ENCODE measurements around the gene TBCD.
A peak's percentile ranks its signal among the peaks of the same experiment; 100 is the strongest.
"Not testable (repeated sequence)": the region's sequence is repeated elsewhere in the genome, so short reads cannot be mapped to it uniquely, and the experiment has no call there.

Gene TBCD

DNA sequence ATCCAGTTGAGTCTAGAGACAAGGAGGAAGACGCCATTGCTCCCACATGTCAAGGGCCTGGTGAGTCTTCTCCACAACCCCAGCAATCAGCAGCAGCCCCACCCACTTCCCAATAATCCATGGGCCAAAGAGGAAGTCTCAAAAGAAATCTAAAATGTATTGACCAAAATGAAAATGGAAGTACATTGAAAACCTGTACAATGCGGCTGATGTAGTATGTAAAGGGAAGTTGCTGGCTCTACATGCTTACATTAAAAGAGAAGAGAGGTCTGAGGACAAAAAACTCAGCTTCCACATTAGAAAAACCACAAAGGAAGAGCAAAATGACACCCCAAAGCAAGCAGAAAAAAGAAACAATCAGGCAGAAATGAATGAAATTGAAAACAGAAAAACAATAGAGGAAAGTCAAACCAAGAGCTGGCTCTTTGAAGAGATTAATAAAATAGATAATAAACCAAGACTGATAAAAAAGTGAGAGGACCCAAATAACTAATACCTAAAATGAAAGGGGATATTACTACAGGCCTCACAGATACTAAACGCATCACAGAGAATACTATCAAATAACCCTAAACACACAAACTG is 227.0 kb downstream of the TBCD start:
- Histone ChIP-seq H3K27me3 (ENCODE audit: control insufficient read depth, insufficient read depth, low read length) (no peaks in the 10 kb centered on the region), H3K27ac (ENCODE audit: low read depth, low read length) (no peak overlapping the region), H3K9ac (ENCODE audit: low read depth, low read length) (no peak overlapping the region), H3K4me1 (ENCODE audit: control insufficient read depth, insufficient read depth, low read length) (no peaks in the 10 kb centered on the region; the same call in none of the 2 replicates), H3K36me3 (ENCODE audit: control insufficient read depth, insufficient read depth, low read length) (no peaks in the 10 kb centered on the region), H3K4me3 (ENCODE audit: low read depth, low read length) (no peak overlapping the region), H3K9me3 (ENCODE audit: control insufficient read depth, insufficient read depth, low read length) (peaks cover 3% of the 10 kb centered on the region)

DNA sequence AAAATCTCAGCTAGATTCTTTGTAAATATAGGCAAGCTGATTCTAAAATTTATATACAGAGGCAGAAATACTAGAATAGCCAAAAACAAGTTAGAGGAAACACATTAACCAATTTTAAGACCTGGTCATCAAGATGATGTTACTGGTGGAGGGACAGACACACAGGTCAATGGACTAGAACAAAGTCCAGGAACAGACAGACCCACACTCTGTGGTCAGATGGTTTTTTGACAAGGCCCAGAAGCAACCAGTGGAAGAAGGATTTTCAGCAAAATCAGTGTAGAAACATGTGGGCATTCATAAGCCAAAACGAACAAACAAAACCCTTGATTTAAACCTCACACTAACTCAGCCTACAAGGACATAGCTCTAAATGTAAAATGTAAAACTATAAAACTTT is 227.9 kb downstream of the TBCD start:
- H3K27me3 ChIP-seq (ENCODE audit: control insufficient read depth, insufficient read depth, low read length), result no peaks in the 10 kb centered on the region
- H3K4me1 ChIP-seq (ENCODE audit: control insufficient read depth, insufficient read depth, low read length), result no peaks in the 10 kb centered on the region; the same call in none of the 2 replicates
- H3K36me3 ChIP-seq (ENCODE audit: control insufficient read depth, insufficient read depth, low read length), result no peaks in the 10 kb centered on the region
- no peak overlapping the region for H3K4me3 ChIP-seq (ENCODE audit: low read depth, low read length)
- no peak overlapping the region for H3K27ac ChIP-seq (ENCODE audit: low read depth, low read length)
- H3K9me3 ChIP-seq (ENCODE audit: control insufficient read depth, insufficient read depth, low read length), result peaks cover 8% of the 10 kb centered on the region
- H3K9ac ChIP-seq (ENCODE audit: low read depth, low read length), result no peak overlapping the region

- no peaks in the 10 kb centered on the region for H3K27me3 ChIP-seq (ENCODE audit: control insufficient read depth, insufficient read depth, low read length)
- H3K36me3 ChIP-seq (ENCODE audit: control insufficient read depth, insufficient read depth, low read length), result no peaks in the 10 kb centered on the region
- H3K4me3 ChIP-seq (ENCODE audit: low read depth, low read length), result no peak overlapping the region
- H3K27ac ChIP-seq (ENCODE audit: low read depth, low read length), result no peak overlapping the region
- no peak overlapping the region for H3K9ac ChIP-seq (ENCODE audit: low read depth, low read length)
- no peaks in the 10 kb centered on the region; the same call in none of the 2 replicates for H3K4me1 ChIP-seq (ENCODE audit: control insufficient read depth, insufficient read depth, low read length)
- peaks cover 8% of the 10 kb centered on the region for H3K9me3 ChIP-seq (ENCODE audit: control insufficient read depth, insufficient read depth, low read length)
These were observed 228.8 kb downstream of the TBCD start for GRCh38 chr17:82980632-82981031.

DNA sequence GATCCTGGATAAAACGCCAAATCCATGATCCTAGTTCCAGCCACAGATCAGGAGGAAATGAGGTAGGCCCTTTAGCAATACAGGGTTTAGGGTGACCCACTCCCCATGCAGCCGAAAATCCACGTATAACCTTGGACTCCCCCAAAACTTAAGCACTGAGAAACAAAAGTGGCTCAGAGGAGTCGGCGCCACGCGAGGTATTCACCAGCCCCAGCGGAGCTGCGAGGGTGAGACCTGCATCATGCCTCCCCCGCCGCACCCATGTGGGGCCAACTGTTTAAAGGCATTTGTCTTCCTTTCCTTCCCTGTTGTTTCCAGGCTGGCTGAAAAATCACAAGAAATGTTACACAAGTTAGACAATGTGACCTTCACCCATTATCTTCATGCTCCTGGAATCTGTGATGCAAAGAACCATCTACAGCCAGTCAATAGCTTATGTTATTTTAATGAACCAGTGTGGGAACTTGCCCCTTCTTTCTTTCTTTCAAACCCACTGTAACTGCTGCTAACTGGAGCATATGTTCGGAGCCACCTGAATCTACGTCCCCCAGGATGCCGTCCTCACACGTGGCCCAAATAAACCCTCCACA is 229.4 kb downstream of the TBCD start:
- Histone ChIP-seq H3K36me3 (ENCODE audit: control insufficient read depth, insufficient read depth, low read length) (no peaks in the 10 kb centered on the region), H3K27me3 (ENCODE audit: control insufficient read depth, insufficient read depth, low read length) (no peaks in the 10 kb centered on the region), H3K27ac (ENCODE audit: low read depth, low read length) (no peak overlapping the region)

DNA sequence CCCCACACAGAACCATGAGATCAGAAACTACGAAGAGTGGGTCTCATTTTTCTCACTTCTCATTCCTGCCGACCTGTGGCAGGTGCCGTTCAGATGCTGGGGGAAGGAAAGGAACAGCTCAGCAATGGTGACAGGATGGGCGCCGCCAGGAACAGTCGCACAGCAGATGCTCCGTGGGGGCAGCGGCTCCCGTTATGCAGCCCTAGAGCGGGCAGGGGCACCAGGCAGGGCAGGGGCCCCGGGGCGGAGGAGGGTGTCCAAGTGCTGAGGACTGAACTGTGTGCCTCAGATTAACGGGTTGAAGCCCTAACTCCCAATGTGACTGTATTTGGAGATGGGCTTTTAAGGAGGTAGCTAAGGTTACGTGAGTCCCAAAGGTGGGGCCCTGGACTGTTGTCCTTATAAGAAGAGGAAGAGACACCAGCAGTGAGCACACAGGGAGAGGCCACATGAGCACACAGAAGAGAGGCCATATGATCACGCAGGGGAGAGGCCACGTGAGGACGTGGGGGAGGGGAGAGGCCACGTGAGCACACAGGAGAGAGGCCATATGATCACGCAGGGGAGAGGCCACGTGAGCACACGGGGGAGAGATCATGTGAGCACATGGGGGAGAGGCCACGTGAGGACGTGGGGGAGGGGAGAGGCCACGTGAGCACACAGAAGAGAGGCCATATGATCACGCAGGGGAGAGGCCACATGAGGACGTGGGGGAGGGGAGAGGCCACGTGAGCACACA is 231.8 kb downstream of the TBCD start:
- Histone ChIP-seq H3K27ac (ENCODE audit: low read depth, low read length) (no peak overlapping the region), H3K36me3 (ENCODE audit: control insufficient read depth, insufficient read depth, low read length) (no peaks in the 10 kb centered on the region), H3K9me3 (ENCODE audit: control insufficient read depth, insufficient read depth, low read length) (peaks cover 8% of the 10 kb centered on the region), H3K4me1 (ENCODE audit: control insufficient read depth, insufficient read depth, low read length) (no peaks in the 10 kb centered on the region; the same call in none of the 2 replicates), H3K9ac (ENCODE audit: low read depth, low read length) (no peak overlapping the region), H3K27me3 (ENCODE audit: control insufficient read depth, insufficient read depth, low read length) (no peaks in the 10 kb centered on the region), H3K4me3 (ENCODE audit: low read depth, low read length) (no peak overlapping the region)

More for the DNA sequence above, 229.4 kb downstream of the TBCD start:
- H3K9me3 ChIP-seq (ENCODE audit: control insufficient read depth, insufficient read depth, low read length), result peaks cover 8% of the 10 kb centered on the region
- H3K4me3 ChIP-seq (ENCODE audit: low read depth, low read length), result no peak overlapping the region
- no peaks in the 10 kb centered on the region; the same call in none of the 2 replicates for H3K4me1 ChIP-seq (ENCODE audit: control insufficient read depth, insufficient read depth, low read length)
- H3K9ac ChIP-seq (ENCODE audit: low read depth, low read length), result no peak overlapping the region

DNA sequence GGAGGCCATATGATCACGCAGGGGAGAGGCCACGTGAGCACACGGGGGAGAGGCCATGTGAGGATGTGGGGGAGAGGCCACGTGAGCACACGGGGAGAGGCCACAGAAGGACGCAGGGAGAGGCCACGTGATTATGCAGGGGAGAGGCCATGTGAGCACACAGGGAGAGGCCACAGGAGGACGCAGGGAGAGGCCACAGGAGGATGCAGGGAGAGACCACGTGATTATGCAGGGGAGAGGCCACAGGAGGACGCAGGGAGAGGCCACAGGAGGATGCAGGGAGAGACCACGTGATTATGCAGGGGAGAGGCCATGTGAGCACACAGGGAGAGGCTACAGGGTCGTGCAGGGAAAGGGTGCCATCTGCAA is 232.4 kb downstream of the TBCD start:
- not testable (repeated sequence) for H3K27me3 ChIP-seq (ENCODE audit: control insufficient read depth, insufficient read depth, low read length); H3K4me3 ChIP-seq (ENCODE audit: low read depth, low read length); H3K4me1 ChIP-seq (ENCODE audit: control insufficient read depth, insufficient read depth, low read length)

DNA sequence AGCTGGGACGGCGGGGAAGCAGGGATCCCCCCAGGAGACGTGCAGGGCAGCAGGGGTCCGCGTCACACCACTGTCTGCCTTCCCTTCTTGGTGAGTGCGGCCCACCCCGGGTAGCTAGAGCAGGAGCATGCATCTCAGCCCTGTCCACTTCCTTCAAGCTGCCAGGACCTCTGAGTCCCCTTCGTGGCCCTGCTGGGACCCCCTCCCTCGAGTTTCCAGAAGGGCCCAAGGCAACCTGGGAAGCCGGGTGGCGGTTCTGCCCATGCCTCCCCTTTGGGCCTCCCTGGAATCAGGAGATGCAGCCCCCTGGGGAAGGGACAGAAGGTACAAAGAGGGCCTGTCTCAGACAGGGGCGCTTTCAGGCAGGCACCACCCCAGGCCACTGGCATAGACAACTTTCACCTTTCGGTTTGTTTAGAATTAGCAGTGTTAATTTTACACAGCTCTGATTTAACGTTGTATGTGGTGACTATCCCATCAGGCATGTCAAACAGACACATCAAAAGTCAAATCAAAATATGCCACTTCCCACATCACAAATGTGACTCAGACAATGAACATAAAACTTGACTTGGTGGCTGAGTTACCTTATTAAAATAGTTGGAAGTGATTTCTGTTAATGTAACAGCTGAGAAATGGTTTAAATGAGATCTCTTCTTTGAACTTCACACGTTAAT is 233.0 kb downstream of the TBCD start:
- Histone ChIP-seq H3K27ac (ENCODE audit: low read depth, low read length) (no peak overlapping the region), H3K4me3 (ENCODE audit: low read depth, low read length) (no peak overlapping the region), H3K9ac (ENCODE audit: low read depth, low read length) (no peak overlapping the region), H3K4me1 (ENCODE audit: control insufficient read depth, insufficient read depth, low read length) (peaks cover 2% of the 10 kb centered on the region), H3K36me3 (ENCODE audit: control insufficient read depth, insufficient read depth, low read length) (no peaks in the 10 kb centered on the region), H3K27me3 (ENCODE audit: control insufficient read depth, insufficient read depth, low read length) (no peaks in the 10 kb centered on the region), H3K9me3 (ENCODE audit: control insufficient read depth, insufficient read depth, low read length) (peaks cover 8% of the 10 kb centered on the region)

More for the DNA sequence above, 232.4 kb downstream of the TBCD start:
- H3K36me3 ChIP-seq (ENCODE audit: control insufficient read depth, insufficient read depth, low read length); H3K9me3 ChIP-seq (ENCODE audit: control insufficient read depth, insufficient read depth, low read length); H3K9ac ChIP-seq (ENCODE audit: low read depth, low read length); H3K27ac ChIP-seq (ENCODE audit: low read depth, low read length): not testable (repeated sequence)

GRCh38 chr17:82985428-82985805 is 233.6 kb downstream of the TBCD start:
- no peaks in the 10 kb centered on the region for H3K27me3 ChIP-seq (ENCODE audit: control insufficient read depth, insufficient read depth, low read length)
- peaks cover 8% of the 10 kb centered on the region for H3K9me3 ChIP-seq (ENCODE audit: control insufficient read depth, insufficient read depth, low read length)
- no peak overlapping the region for H3K4me3 ChIP-seq (ENCODE audit: low read depth, low read length)
- no peak overlapping the region for H3K9ac ChIP-seq (ENCODE audit: low read depth, low read length)
- no peak overlapping the region for H3K27ac ChIP-seq (ENCODE audit: low read depth, low read length)
- no peaks in the 10 kb centered on the region for H3K36me3 ChIP-seq (ENCODE audit: control insufficient read depth, insufficient read depth, low read length)
- peaks cover 4% of the 10 kb centered on the region for H3K4me1 ChIP-seq (ENCODE audit: control insufficient read depth, insufficient read depth, low read length)

- Histone ChIP-seq H3K36me3 (ENCODE audit: control insufficient read depth, insufficient read depth, low read length) (no peaks in the 10 kb centered on the region), H3K9me3 (ENCODE audit: control insufficient read depth, insufficient read depth, low read length) (peaks cover 8% of the 10 kb centered on the region), H3K27me3 (ENCODE audit: control insufficient read depth, insufficient read depth, low read length) (no peaks in the 10 kb centered on the region), H3K4me3 (ENCODE audit: low read depth, low read length) (no peak overlapping the region), H3K9ac (ENCODE audit: low read depth, low read length) (peak overlapping the region; percentile 41; the same call in 1 of the 2 replicates), H3K27ac (ENCODE audit: low read depth, low read length) (no peak overlapping the region), H3K4me1 (ENCODE audit: control insufficient read depth, insufficient read depth, low read length) (peaks cover 4% of the 10 kb centered on the region)
These were observed 234.1 kb downstream of the TBCD start for GRCh38 chr17:82985973-82986372.

DNA sequence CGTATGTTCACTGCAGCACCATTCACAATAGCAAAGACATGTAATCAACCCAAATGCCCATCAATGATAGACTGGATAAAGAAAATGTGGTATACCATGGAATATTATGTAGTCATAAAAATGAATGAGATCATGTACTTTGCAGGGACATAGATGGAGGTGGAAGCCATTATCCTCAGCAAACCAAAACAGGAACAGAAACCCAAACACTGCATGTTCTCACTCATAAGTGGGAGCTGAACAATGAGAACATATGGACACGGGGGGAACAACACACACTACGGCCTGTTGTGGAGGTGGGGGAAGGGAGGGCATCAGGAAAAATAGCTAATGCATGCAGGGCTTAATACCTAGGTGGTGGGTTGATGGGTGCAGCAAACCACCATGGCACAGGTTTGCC is 237.2 kb downstream of the TBCD start:
- not testable (repeated sequence) for H3K27ac ChIP-seq (ENCODE audit: low read depth, low read length); H3K27me3 ChIP-seq (ENCODE audit: control insufficient read depth, insufficient read depth, low read length)

GRCh38 chr17:82989881-82990280 is 238.0 kb downstream of the TBCD start:
- H3K9me3 ChIP-seq (ENCODE audit: control insufficient read depth, insufficient read depth, low read length), result no peaks in the 10 kb centered on the region; the same call in none of the 2 replicates

More for the DNA sequence above, 237.2 kb downstream of the TBCD start:
- H3K36me3 ChIP-seq (ENCODE audit: control insufficient read depth, insufficient read depth, low read length); H3K9ac ChIP-seq (ENCODE audit: low read depth, low read length); H3K9me3 ChIP-seq (ENCODE audit: control insufficient read depth, insufficient read depth, low read length); H3K4me3 ChIP-seq (ENCODE audit: low read depth, low read length); H3K4me1 ChIP-seq (ENCODE audit: control insufficient read depth, insufficient read depth, low read length): not testable (repeated sequence)

More at GRCh38 chr17:82989881-82990280, 238.0 kb downstream of the TBCD start:
- Histone ChIP-seq H3K4me3 (ENCODE audit: low read depth, low read length) (no peak overlapping the region), H3K36me3 (ENCODE audit: control insufficient read depth, insufficient read depth, low read length) (no peaks in the 10 kb centered on the region), H3K27me3 (ENCODE audit: control insufficient read depth, insufficient read depth, low read length) (no peaks in the 10 kb centered on the region), H3K9ac (ENCODE audit: low read depth, low read length) (no peak overlapping the region), H3K27ac (ENCODE audit: low read depth, low read length) (no peak overlapping the region), H3K4me1 (ENCODE audit: control insufficient read depth, insufficient read depth, low read length) (peaks cover 4% of the 10 kb centered on the region; the same call in 1 of the 2 replicates)
